BE2C (cell line): ENCODE results near the gene COX4I2.
"Not testable (repeated sequence)": the region's sequence is repeated elsewhere in the genome, so short reads cannot be mapped to it uniquely, and the experiment has no call there.

ENCODE experiments used
- DNase-seq: peaks from one replicate; pipeline ENCODE4 v3.0.0-alpha.2; 2020
- H3K27me3 ChIP-seq: fragments of 250-450 bp; sonication (Bioruptor Pico); 2 replicates; pipeline ENCODE4 v1.5.1; 2020; ENCODE audit warnings: mild to moderate bottlenecking
- H3K36me3 ChIP-seq: fragments of 250-450 bp; sonication (Bioruptor Pico); 2 replicates; pipeline ENCODE4 v1.5.1; 2020; ENCODE audit warnings: mild to moderate bottlenecking
- H3K4me1 ChIP-seq: fragments of 250-450 bp; sonication (Bioruptor Pico); 2 replicates; pipeline ENCODE4 v1.5.1; 2020
- H3K4me3 ChIP-seq: 2 replicates; pipeline ENCODE4 v1.5.1; 2011; ENCODE audit warnings: low read depth, low read length
- H3K9me3 ChIP-seq: fragments of 250-450 bp; sonication (Bioruptor Pico); 2 replicates; pipeline ENCODE4 v1.5.1; 2020
- CTCF ChIP-seq: IDR thresholded peaks from 2 replicates; pipeline ENCODE4 v1.5.1; 2012; ENCODE audit warnings: mild to moderate bottlenecking, low read depth, low read length

The COX4I2 gene

DNA sequence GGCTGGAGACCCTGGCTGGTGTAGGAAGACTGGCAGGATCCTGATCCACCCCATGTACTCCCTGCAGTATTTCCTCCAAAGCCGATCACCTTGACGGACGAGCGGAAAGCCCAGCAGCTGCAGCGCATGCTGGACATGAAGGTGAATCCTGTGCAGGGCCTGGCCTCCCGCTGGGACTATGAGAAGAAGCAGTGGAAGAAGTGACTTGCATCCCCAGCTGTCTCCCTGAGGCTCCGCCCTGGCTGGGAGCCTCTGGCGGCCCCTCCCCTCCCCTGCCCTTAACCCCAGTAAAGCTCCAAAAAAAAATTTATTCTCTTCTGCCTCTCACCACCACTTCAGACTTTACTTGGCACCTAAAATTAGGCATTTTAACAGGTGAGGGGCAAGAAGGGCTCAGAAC lies 7.0 kb downstream of the COX4I2 start:
- Histone ChIP-seq H3K4me1 (no peaks in the 10 kb centered on the region), H3K27me3 (no peaks in the 10 kb centered on the region), H3K36me3 (no peaks in the 10 kb centered on the region), H3K4me3 (no peak overlapping the region), H3K9me3 (no peaks in the 10 kb centered on the region)
- TF ChIP-seq CTCF: no peak
- DNase-seq: no peak

DNA sequence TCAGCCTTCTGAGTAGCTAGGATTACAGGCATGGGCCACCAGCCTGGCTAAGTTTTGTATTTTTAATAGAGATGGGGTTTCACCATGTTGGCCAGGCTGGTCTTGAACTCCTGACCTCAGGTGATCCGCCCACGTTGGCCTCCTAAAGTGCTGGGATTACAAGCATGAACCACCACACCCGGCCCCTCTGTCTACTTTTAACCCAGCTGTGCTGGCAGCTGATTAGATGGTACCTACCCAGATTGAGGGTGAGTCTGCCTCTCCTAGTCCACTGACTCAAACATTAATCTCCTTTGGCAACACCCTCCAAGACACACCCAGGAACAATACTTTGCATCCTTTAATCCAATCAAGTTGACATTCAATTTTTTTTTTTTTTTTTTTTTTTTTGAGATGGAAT lies 10.4 kb downstream of the COX4I2 start:
- DNase-seq, H3K36me3 ChIP-seq, H3K4me1 ChIP-seq, H3K4me3 ChIP-seq, H3K9me3 ChIP-seq, H3K27me3 ChIP-seq: not testable (repeated sequence)

DNA sequence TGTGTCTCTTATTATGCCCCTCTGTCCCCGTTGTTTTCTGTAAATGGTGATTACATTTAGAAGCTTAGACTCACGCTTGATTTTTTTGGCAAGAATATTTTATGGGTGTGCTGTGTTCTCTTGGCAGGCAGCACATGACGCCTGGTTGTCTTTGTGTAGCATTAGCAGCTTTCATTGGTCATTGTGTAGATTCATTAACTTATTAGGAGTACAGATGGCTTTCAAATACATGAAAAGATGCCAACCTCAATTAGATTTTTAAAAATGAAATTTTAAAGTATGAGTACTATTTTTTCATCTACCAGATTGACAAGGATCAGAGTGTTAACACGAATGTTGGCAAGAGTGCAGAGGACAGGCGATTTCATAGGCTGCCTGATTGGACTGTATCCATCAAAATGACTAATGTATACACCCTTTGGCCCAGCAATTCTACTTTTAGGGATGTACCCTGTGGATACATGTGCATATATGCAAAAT lies 15.2 kb downstream of the COX4I2 start:
- DNase-seq: peak; percentile 49
- Histone ChIP-seq H3K4me1 (peaks cover 6% of the 10 kb centered on the region), H3K4me3 (no peak overlapping the region), H3K36me3 (no peaks in the 10 kb centered on the region), H3K27me3 (no peaks in the 10 kb centered on the region), H3K9me3 (no peaks in the 10 kb centered on the region)
- no peak for TF ChIP-seq CTCF

DNA sequence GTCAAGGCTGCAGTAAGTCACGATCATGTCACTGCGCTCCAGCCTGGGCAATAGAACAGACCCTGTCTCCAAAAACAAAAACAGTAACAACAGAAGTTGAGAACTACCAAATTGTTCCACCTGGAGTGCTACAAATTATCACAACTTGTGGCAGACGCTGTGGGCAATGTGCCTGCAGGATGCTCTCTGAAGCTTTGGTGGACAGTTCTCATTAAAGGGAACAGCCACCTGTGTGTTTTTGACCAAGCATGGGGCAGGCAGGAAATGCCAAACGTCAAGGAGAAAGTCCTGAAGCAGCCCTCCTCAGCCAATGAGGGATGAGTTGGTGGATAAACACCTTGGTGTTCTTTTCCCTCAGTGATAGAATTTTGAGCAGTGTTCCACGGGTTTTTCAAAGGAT lies 15.8 kb downstream of the COX4I2 start:
- no peaks in the 10 kb centered on the region for H3K36me3 ChIP-seq
- TF ChIP-seq CTCF: no peak
- no peak overlapping the region for H3K4me3 ChIP-seq
- H3K27me3 ChIP-seq: no peaks in the 10 kb centered on the region
- no peaks in the 10 kb centered on the region for H3K9me3 ChIP-seq
- peaks cover 6% of the 10 kb centered on the region for H3K4me1 ChIP-seq
- DNase-seq: no peak

DNA sequence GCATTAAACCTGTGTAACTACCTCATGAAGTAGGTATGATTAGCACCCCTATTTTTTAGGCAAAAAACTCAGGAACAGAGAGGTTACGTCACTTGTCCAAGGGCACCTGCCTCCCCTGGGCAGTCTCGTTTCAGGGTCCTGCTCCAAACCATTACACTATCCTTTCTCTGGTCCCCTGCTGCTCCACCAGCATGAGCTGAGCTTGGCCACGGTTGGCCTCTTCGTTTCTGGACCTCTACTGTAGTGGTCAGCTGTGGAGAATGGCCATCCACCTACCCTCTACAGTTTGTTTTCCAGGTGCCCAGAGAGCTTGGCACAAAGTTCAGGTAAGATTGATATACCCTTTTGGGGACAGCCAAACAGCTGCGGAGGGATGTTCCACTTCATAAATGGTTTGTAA lies 16.8 kb downstream of the COX4I2 start:
- Histone ChIP-seq H3K4me1 (peaks cover 6% of the 10 kb centered on the region), H3K4me3 (no peak overlapping the region), H3K9me3 (no peaks in the 10 kb centered on the region), H3K27me3 (no peaks in the 10 kb centered on the region), H3K36me3 (no peaks in the 10 kb centered on the region)
- no peak for TF ChIP-seq CTCF
- DNase-seq: no peak

- DNase-seq: peak; percentile 82
- H3K4me1 ChIP-seq: no peaks in the 10 kb centered on the region
- H3K4me3 ChIP-seq: peak overlapping the region; percentile 47
- no peaks in the 10 kb centered on the region for H3K9me3 ChIP-seq
- no peaks in the 10 kb centered on the region for H3K27me3 ChIP-seq
- H3K36me3 ChIP-seq: no peaks in the 10 kb centered on the region; the same call in 1 of the 2 replicates
- peak; percentile 54 for TF ChIP-seq CTCF
These were observed 24.1 kb downstream of the COX4I2 start for GRCh38 chr20:31661625-31662371.
